ENCODE data around the gene KLRC3. TPM values are rescaled to one million over a fixed set of nuclear protein-coding genes. Genes with fewer than 3 reads are reported as not detected.

KLRC3 gene
- total and polyA plus RNA-seq, 2 donors (not counting 3 experiments of a cell fraction or from before 2014, with no cell fraction given), result not detected

DNA sequence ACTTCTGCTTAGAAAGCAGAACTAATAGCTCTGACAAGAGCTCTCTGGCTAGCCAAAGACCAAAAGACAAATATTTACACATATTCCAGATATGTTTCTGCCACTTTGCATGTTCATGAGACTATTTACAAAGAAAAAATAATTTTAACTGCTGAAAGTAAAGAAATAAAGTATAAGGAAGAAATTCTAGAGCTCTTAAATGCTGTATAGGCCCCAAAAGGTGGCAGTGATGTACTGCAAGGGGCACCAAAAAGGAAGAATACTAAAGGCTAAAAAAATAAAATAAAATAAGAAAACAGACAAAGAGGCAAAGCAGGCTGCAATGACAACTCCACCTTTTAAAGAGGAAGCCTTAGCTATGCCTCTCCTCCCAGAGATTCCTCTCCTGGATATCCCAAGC, 53.5 kb downstream of the KLRC3 start:
- POLR2A ChIA-PET, result no interaction called here
- Histone ChIP-seq H3K9me3 (replicated peaks; ENCODE audit: control insufficient read depth, insufficient read depth, low read length) (no peaks in the 10 kb centered on the region), H3K4me3 (replicated peaks in 1 of 3; ENCODE audit: insufficient read depth in 1 of 3, low read depth in 1 of 3, low read length in 3 of 3) (no peak overlapping the region), H3K4me2 (ENCODE audit: insufficient read depth, low read length) (no peak overlapping the region), H4K20me1 (replicated peaks; ENCODE audit: control insufficient read depth, extremely low read depth, insufficient read depth, low read length) (no peaks in the 10 kb centered on the region), H3K27ac (ENCODE audit: insufficient read depth, low read depth, low read length) (no peak overlapping the region), H3K9ac (replicated peaks; ENCODE audit: extremely low read depth, insufficient read depth, low read length) (no peak overlapping the region), H3K4me1 (ENCODE audit: control insufficient read depth, extremely low read depth, insufficient read depth, low read length) (peaks cover 29% of the 10 kb centered on the region), H3K27me3 (ENCODE audit: control insufficient read depth in 2 of 2, insufficient read depth in 2 of 2, low read length in 2 of 2) (no peaks in the 10 kb centered on the region), H3K9me1 (replicated peaks; ENCODE audit: control insufficient read depth, extremely low read depth, insufficient read depth, low read length) (no peaks in the 10 kb centered on the region), H2AFZ (ENCODE audit: low read depth, low read length) (no peak overlapping the region), H3K79me2 (ENCODE audit: control insufficient read depth, insufficient read depth, low read length) (no peaks in the 10 kb centered on the region), H3K36me3 (ENCODE audit: control insufficient read depth in 2 of 2, extremely low read depth in 1 of 2, insufficient read depth in 2 of 2, low read length in 2 of 2) (no peaks in the 10 kb centered on the region)
- no TSS peak for BruUV-seq (replicated peaks)
- dilution Hi-C loops (cut with MboI; ENCODE audit: extremely low pct_ligation_motif_present, low sequenced_read_pairs) (no loop called here), intact Hi-C loops (cut with micrococcal nuclease) (loop anchor here (10.0 kb wide), 1 partner anchor 352 kb away; the partner anchor contains the start of gene CLEC12B)
- CTCF ChIA-PET, result interaction anchor here (0.6 to 3.2 kb wide), 8 partner anchors 23 to 383 kb away, joined by 3 to 18 read pairs (median 6); no protein-coding TSS in a partner anchor
- no peak for TF ChIP-seq MYC (IDR thresholded peaks at IDR 0.05; ENCODE audit: low read depth, low read length)
- TF ChIP-seq POLR2A (IDR thresholded peaks at IDR 0.05; ENCODE audit: low read depth, low read length), result no peak
- TF ChIP-seq FOS (IDR thresholded peaks at IDR 0.05; ENCODE audit: borderline replicate concordance, insufficient read depth, low read length), result no peak
- no peak for TF ChIP-seq POLR2AphosphoS5 (IDR thresholded peaks at IDR 0.05; ENCODE audit: insufficient read depth, low read depth, low read length)
- TF ChIP-seq, protein P1, sequence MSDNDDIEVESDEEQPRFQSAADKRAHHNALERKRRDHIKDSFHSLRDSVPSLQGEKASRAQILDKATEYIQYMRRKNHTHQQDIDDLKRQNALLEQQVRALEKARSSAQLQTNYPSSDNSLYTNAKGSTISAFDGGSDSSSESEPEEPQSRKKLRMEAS (IDR thresholded peaks at IDR 0.05; ENCODE audit: insufficient read depth, insufficient read length), result no peak
- no peak for TF ChIP-seq EZH2 (IDR thresholded peaks at IDR 0.05; ENCODE audit: borderline replicate concordance, low read depth, low read length, severe bottlenecking)
- TF ChIP-seq, protein P2, sequence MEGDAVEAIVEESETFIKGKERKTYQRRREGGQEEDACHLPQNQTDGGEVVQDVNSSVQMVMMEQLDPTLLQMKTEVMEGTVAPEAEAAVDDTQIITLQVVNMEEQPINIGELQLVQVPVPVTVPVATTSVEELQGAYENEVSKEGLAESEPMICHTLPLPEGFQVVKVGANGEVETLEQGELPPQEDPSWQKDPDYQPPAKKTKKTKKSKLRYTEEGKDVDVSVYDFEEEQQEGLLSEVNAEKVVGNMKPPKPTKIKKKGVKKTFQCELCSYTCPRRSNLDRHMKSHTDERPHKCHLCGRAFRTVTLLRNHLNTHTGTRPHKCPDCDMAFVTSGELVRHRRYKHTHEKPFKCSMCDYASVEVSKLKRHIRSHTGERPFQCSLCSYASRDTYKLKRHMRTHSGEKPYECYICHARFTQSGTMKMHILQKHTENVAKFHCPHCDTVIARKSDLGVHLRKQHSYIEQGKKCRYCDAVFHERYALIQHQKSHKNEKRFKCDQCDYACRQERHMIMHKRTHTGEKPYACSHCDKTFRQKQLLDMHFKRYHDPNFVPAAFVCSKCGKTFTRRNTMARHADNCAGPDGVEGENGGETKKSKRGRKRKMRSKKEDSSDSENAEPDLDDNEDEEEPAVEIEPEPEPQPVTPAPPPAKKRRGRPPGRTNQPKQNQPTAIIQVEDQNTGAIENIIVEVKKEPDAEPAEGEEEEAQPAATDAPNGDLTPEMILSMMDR (IDR thresholded peaks at IDR 0.05; ENCODE audit: extremely low read depth in 1 of 2, insufficient read depth in 1 of 2, low read depth in 1 of 2, low read length in 2 of 2), result no peak
- no peak for TF ChIP-seq JUN (IDR thresholded peaks at IDR 0.05; ENCODE audit: borderline replicate concordance, insufficient read depth, insufficient read length, low read depth)
- TF ChIP-seq GATA2 (IDR thresholded peaks at IDR 0.05; ENCODE audit: insufficient read depth, insufficient read length, low read depth, low read length), result no peak
- no peak for DNase-seq (ENCODE audit: low read depth, low spot score)
- FAIRE-seq, result no peak

Measured in endothelial cell of umbilical vein (primary cell).